ENCODE data around the gene ADAMTS2. TPM values are rescaled to one million over a fixed set of nuclear protein-coding genes. Genes with fewer than 3 reads are reported as not detected.

Gene ADAMTS2
- total RNA-seq, 1 experiment from 2014 or later: 3.9 TPM

- no peak overlapping the region for H3K4me3 ChIP-seq (replicated peaks in 1 of 2; ENCODE audit: low read depth in 1 of 2, low read length in 2 of 2)
- no peaks in the 10 kb centered on the region for H3K9me2 ChIP-seq (ENCODE audit: insufficient read depth)
- DNase-seq (ENCODE audit: low read depth, low spot score): no peak
- no peak overlapping the region for H3K9ac ChIP-seq (ENCODE audit: low read length)
- CTCF ChIA-PET: no interaction called here
- H3K36me3 ChIP-seq (ENCODE audit: control insufficient read depth in 1 of 2, insufficient read depth in 2 of 2, low read length in 2 of 2): no peaks in the 10 kb centered on the region
- no peak overlapping the region for H2AFZ ChIP-seq (ENCODE audit: low read depth, low read length, poor library complexity, severe bottlenecking)
- no peaks in the 10 kb centered on the region for H3K9me3 ChIP-seq (ENCODE audit: control insufficient read depth in 1 of 2, insufficient read depth in 1 of 2, low read depth in 1 of 2, low read length in 2 of 2)
- RAD21 ChIA-PET (ENCODE audit: low non-redundant PET in 1 of 2, low total read pairs in 2 of 2, uncharacterized antibody in 2 of 2, unreplicated experiment in 2 of 2): no interaction called here
- H3K4me2 ChIP-seq (ENCODE audit: low read length): no peak overlapping the region
- TF ChIP-seq ZNF274 (IDR thresholded peaks at IDR 0.05; ENCODE audit: low read depth, low read length) (no peak), ZFX (IDR thresholded peaks at IDR 0.05) (no peak), SP1 (IDR thresholded peaks at IDR 0.05; ENCODE audit: low read depth) (no peak), SIN3A (IDR thresholded peaks at IDR 0.05; ENCODE audit: low read depth) (no peak), SRF (IDR thresholded peaks at IDR 0.05; ENCODE audit: low read depth) (no peak), ELF1 (IDR thresholded peaks at IDR 0.05; ENCODE audit: borderline replicate concordance, low read depth) (no peak), CEBPB (IDR thresholded peaks at IDR 0.05; ENCODE audit: low read depth) (no peak), EZH2 (IDR thresholded peaks at IDR 0.05) (no peak), POLR2A (IDR thresholded peaks at IDR 0.05; ENCODE audit: borderline replicate concordance, extremely low read depth, insufficient read depth, insufficient read length) (no peak), POLR2AphosphoS5 (IDR thresholded peaks at IDR 0.05; ENCODE audit: low read depth, low read length) (no peak), MAX (IDR thresholded peaks at IDR 0.05) (no peak), JUND (IDR thresholded peaks at IDR 0.05) (no peak), ZBTB33 (IDR thresholded peaks at IDR 0.05; ENCODE audit: extremely low read depth, insufficient replicate concordance, low read length) (no peak), EGR1 (IDR thresholded peaks at IDR 0.05; ENCODE audit: low read depth) (no peak), YY1 (IDR thresholded peaks at IDR 0.05; ENCODE audit: extremely low read depth, insufficient replicate concordance, low read depth, low read length) (no peak)
- peaks cover 0 to 3% of the 10 kb centered on the region in 2 experiments; a peak in 1 of 4 replicates for H3K4me1 ChIP-seq (ENCODE audit: control insufficient read depth in 1 of 2, insufficient read depth in 2 of 2, low read length in 2 of 2)
- intact Hi-C loops (cut with micrococcal nuclease): no loop called here
- POLR2A ChIA-PET: no interaction called here
- H3K79me2 ChIP-seq (ENCODE audit: insufficient read depth, low read length): no peaks in the 10 kb centered on the region
- H4K20me1 ChIP-seq (ENCODE audit: insufficient read depth): no peaks in the 10 kb centered on the region
- ATAC-seq: no peak
- H3K27me3 ChIP-seq (ENCODE audit: insufficient read depth, low read length): no peaks in the 10 kb centered on the region; the same call in 1 of the 2 replicates
- BruUV-seq (replicated peaks): no TSS peak
- H3K27ac ChIP-seq (ENCODE audit: low read depth, low read length): no peak overlapping the region
These were observed 1.4 kb downstream of the ADAMTS2 start for GRCh38 chr5:179343719-179344430.

Data from HCT116 (cell line).